ENCODE data around the gene KIAA0232.
A peak's percentile ranks its signal among the peaks of the same experiment; 100 is the strongest.

Gene KIAA0232

GRCh38 chr4:6777636-6778281 lies 4.8 kb upstream of the KIAA0232 start:
- H2AFZ ChIP-seq (ENCODE audit: low read depth, low read length) = peak overlapping the region; percentile 87
- no peaks in the 10 kb centered on the region for H3K9me3 ChIP-seq (ENCODE audit: insufficient read depth, low read length)
- H3K79me2 ChIP-seq (ENCODE audit: low read length) = peaks cover under 1% of the 10 kb centered on the region; the same call in 1 of the 2 replicates
- peak overlapping the region; percentile 46; the same call in 1 of the 2 replicates for H3K9ac ChIP-seq (ENCODE audit: low read length)
- no peak overlapping the region for H3K27ac ChIP-seq (ENCODE audit: low read length)
- H3K4me3 ChIP-seq (ENCODE audit: low read length) = peak overlapping the region; percentile 56
- H3K36me3 ChIP-seq (replicated peaks; ENCODE audit: low read depth, low read length) = no peaks in the 10 kb centered on the region
- peaks cover 11% of the 10 kb centered on the region; the same call in 1 of the 2 replicates for H3K27me3 ChIP-seq (ENCODE audit: low read depth, low read length)
- no peak for TF ChIP-seq EZH2phosphoT487 (IDR thresholded peaks at IDR 0.05; ENCODE audit: low read depth)
- TF ChIP-seq CTCF (IDR thresholded peaks at IDR 0.05; ENCODE audit: low read depth, low read length) = peak; percentile 41; the same call in 1 of the 2 replicates
- peak overlapping the region; percentile 66 for H3K4me2 ChIP-seq (ENCODE audit: low read length)
- no peaks in the 10 kb centered on the region for H4K20me1 ChIP-seq (ENCODE audit: insufficient read depth, low read length)
- H3K4me1 ChIP-seq (ENCODE audit: low read length) = peaks cover 40% of the 10 kb centered on the region

GRCh38 chr4:6778435-6778834 lies 4.1 kb upstream of the KIAA0232 start:
- H2AFZ ChIP-seq (ENCODE audit: low read depth, low read length) = no peak overlapping the region
- no peaks in the 10 kb centered on the region for H3K9me3 ChIP-seq (ENCODE audit: insufficient read depth, low read length)
- peak overlapping the region; percentile 46; the same call in 1 of the 2 replicates for H3K9ac ChIP-seq (ENCODE audit: low read length)
- H3K36me3 ChIP-seq (replicated peaks; ENCODE audit: low read depth, low read length) = no peaks in the 10 kb centered on the region
- peaks cover 11% of the 10 kb centered on the region; the same call in 1 of the 2 replicates for H3K27me3 ChIP-seq (ENCODE audit: low read depth, low read length)
- peak overlapping the region; percentile 66 for H3K4me2 ChIP-seq (ENCODE audit: low read length)
- H4K20me1 ChIP-seq (ENCODE audit: insufficient read depth, low read length) = no peaks in the 10 kb centered on the region
- TF ChIP-seq CTCF (IDR thresholded peaks at IDR 0.05; ENCODE audit: low read depth, low read length) (no peak), EZH2phosphoT487 (IDR thresholded peaks at IDR 0.05; ENCODE audit: low read depth) (no peak)
- H3K79me2 ChIP-seq (ENCODE audit: low read length) = peaks cover 7% of the 10 kb centered on the region; the same call in 1 of the 2 replicates
- H3K4me3 ChIP-seq (ENCODE audit: low read length) = peak overlapping the region; percentile 56
- H3K27ac ChIP-seq (ENCODE audit: low read length) = no peak overlapping the region
- H3K4me1 ChIP-seq (ENCODE audit: low read length) = peaks cover 40% of the 10 kb centered on the region

GRCh38 chr4:6779667-6780565 lies 2.6 kb upstream of the KIAA0232 start:
- peaks cover 14% of the 10 kb centered on the region for H4K20me1 ChIP-seq (ENCODE audit: insufficient read depth, low read length)
- H3K79me2 ChIP-seq (ENCODE audit: low read length) = peaks cover 21% of the 10 kb centered on the region
- peaks cover 11% of the 10 kb centered on the region; the same call in 1 of the 2 replicates for H3K27me3 ChIP-seq (ENCODE audit: low read depth, low read length)
- H3K9me3 ChIP-seq (ENCODE audit: insufficient read depth, low read length) = no peaks in the 10 kb centered on the region
- TF ChIP-seq EZH2phosphoT487 (IDR thresholded peaks at IDR 0.05; ENCODE audit: low read depth) (no peak), CTCF (IDR thresholded peaks at IDR 0.05; ENCODE audit: low read depth, low read length) (no peak; the same call in 1 of the 2 replicates)
- H3K4me2 ChIP-seq (ENCODE audit: low read length) = peak overlapping the region; percentile 28
- H3K9ac ChIP-seq (ENCODE audit: low read length) = no peak overlapping the region
- no peak overlapping the region for H3K27ac ChIP-seq (ENCODE audit: low read length)
- H3K36me3 ChIP-seq (replicated peaks; ENCODE audit: low read depth, low read length) = no peaks in the 10 kb centered on the region
- H3K4me1 ChIP-seq (ENCODE audit: low read length) = peaks cover 48% of the 10 kb centered on the region
- H2AFZ ChIP-seq (ENCODE audit: low read depth, low read length) = peak overlapping the region; percentile 28
- no peak overlapping the region for H3K4me3 ChIP-seq (ENCODE audit: low read length)

GRCh38 chr4:6781113-6781512 lies 1.4 kb upstream of the KIAA0232 start:
- no peaks in the 10 kb centered on the region for H3K36me3 ChIP-seq (replicated peaks; ENCODE audit: low read depth, low read length)
- H3K9me3 ChIP-seq (ENCODE audit: insufficient read depth, low read length) = no peaks in the 10 kb centered on the region
- H3K4me1 ChIP-seq (ENCODE audit: low read length) = peaks cover 48% of the 10 kb centered on the region
- H3K27ac ChIP-seq (ENCODE audit: low read length) = no peak overlapping the region
- peaks cover 24% of the 10 kb centered on the region for H4K20me1 ChIP-seq (ENCODE audit: insufficient read depth, low read length)
- H2AFZ ChIP-seq (ENCODE audit: low read depth, low read length) = no peak overlapping the region
- no peak overlapping the region for H3K4me3 ChIP-seq (ENCODE audit: low read length)
- peaks cover 9% of the 10 kb centered on the region; the same call in 1 of the 2 replicates for H3K27me3 ChIP-seq (ENCODE audit: low read depth, low read length)
- H3K79me2 ChIP-seq (ENCODE audit: low read length) = peaks cover 32% of the 10 kb centered on the region
- no peak overlapping the region for H3K9ac ChIP-seq (ENCODE audit: low read length)
- TF ChIP-seq EZH2phosphoT487 (IDR thresholded peaks at IDR 0.05; ENCODE audit: low read depth) = no peak
- no peak for TF ChIP-seq CTCF (IDR thresholded peaks at IDR 0.05; ENCODE audit: low read depth, low read length)
- no peak overlapping the region for H3K4me2 ChIP-seq (ENCODE audit: low read length)

All from OCI-LY3 (cell line).